Cerebellar cortex (tissue), 1 donor: ENCODE results near the gene SLC3A2.
A peak's percentile ranks its signal among the peaks of the same experiment; 100 is the strongest.
"Not testable (repeated sequence)": the region's sequence is repeated elsewhere in the genome, so short reads cannot be mapped to it uniquely, and the experiment has no call there.

Experiments
- DNase-seq: peaks from one replicate; pipeline ENCODE4 v3.0.0-alpha.2; 2015; ENCODE audit warnings: low spot score

The SLC3A2 gene

GRCh38 chr11:62852523-62853188 is 28.0 kb upstream of the SLC3A2 start:
- no peak for DNase-seq

DNA sequence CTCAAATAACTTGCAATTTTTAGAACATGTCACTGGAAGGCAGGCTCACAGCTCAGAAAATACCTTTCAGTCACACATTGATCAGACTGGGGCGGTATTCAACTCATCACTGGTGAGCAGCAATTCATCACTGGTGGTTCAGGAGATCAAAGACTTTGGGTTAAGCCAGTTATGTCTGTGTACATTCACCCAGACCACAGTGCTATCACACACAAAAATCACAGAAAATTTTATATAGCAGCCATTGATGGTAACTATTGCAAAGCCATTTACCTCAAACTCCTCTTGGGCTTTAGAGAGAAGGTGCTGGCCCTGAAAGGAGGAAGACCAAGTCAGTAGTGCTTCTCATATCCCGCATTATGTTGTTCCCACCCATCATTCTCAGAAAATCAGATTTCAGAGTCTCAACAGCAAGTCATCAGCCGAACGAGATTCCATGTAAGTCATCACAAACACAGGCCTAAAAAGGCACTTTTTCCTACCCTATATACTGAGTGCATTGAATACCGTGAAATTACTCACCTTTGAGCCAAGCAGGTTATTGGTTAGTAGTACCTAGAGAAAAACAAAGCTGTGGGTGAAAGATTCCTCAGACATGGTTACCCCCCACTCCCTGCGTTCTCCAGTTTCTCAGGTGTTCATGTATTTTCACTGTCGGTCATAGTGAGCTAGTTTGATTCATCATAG is 27.3 kb upstream of the SLC3A2 start:
- DNase-seq = no peak

DNA sequence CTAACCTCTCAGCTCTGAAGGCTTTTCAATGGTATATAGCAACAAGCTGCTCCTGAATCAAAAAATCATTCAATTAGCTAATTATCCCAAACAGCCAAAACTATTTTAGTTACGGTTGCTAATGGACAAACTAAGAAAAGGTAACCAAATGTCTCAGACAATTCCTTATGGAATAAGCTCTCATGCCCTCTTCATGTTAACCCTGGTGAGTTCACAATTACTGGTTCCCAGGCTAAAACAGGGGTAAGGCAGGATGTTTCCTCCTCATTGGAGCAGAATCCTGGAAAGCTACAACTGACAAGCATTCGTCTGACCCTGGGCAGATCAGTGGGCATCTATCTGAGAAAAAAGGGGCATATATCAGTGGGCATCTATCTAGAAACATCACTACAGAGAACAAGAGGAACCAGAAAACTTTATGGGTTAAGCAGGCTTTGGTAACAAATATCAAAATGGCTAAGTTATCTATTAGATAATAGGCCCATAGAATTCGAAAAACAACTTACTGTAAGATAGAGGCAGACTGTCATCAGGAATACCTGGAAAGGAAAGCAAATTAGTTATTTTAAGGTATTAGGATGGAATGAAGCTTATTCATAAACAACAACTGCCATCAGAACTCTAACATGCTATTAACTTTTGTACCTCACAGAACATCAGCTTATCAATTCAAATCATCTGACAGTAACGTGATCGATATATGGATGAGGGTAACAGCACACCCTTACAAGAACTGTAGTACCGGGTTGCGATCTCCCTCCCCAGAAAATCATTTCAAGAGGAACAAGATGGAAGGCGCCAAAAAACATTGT is 26.5 kb upstream of the SLC3A2 start:
- DNase-seq = no peak

- DNase-seq = no peak
These were observed 25.7 kb upstream of the SLC3A2 start for GRCh38 chr11:62854825-62855570.

- DNase-seq = peak; percentile 97
These were observed 24.9 kb upstream of the SLC3A2 start for GRCh38 chr11:62855571-62856332.

GRCh38 chr11:62856333-62856895 is 24.3 kb upstream of the SLC3A2 start:
- no peak for DNase-seq

DNA sequence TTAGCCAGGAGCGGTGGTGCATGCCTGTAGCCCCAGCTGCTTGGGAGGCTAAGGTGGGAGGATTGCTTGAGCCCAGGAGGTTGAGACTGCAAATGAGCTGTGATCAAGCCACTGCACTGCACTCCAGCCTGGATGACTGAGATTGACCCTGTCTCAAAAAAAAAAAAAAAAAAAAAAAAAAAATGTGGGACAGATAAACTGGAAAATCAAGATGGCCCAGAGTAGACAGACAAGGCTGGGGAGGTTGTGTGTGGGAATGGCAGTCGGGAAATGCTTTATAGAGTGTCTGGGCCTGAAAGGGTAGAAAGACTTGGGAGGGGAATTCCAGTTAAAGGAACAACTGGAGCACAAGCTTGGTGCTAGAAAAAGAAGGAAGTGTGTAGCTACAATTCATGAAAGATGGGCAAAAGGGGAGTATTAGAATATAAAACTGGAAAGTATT is 23.1 kb upstream of the SLC3A2 start:
- no peak for DNase-seq

DNA sequence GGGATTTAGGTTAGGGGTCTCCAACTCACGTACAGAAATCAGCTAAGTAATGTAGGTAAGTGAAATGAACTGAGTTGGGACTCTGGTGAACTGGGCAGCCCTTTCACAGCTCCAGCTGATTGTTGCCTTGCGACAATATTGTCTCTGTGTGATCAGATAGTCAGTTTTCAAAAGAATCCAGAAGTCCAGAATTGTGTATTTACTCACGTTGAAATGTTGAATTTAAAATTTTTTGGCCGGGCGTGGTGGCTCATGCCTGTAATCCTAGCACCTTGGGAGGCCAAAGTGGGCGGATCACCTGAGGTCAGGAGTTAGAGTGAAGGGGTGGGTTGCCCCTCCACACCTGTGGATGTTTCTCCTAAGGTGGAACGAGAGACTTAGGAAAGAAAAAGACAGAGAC is 22.5 kb upstream of the SLC3A2 start:
- no peak for DNase-seq

GRCh38 chr11:62859281-62859703 is 21.4 kb upstream of the SLC3A2 start:
- DNase-seq = not testable (repeated sequence)

DNA sequence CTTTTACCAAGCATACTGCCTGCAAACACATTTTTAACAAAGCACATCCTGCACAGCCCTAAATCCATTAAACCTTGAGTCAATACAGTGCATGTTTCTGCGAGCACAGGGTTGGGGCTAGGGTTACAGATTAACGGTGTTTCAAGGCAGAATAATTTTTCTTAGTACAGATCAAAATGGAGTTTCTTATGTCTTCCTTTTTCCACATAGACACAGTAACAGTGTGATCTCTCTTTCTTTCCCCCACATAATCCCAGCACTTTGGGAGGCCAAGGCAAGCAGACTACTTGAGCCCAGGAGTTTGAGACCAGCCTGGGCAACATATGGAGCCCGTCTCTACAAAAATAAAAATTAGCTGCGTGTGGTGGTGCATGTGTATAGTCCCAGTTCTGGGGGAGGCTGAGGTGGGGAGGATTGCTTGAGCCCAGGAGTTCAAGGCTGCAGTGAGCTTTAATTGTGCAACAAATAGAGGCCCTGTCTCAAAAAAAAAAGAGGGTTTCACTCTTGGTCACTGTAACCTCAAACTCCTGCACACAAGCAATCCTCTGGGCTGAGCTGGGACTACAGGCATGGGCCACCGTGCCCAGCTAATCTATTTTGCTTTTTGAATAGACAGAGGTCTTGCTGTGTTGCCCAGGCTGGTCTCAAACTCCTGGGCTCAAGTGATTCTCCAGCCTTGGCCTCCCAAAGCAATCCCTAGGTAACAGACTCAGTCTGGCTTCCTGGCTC is 19.7 kb upstream of the SLC3A2 start:
- DNase-seq = no peak

- DNase-seq = not testable (repeated sequence)
These were observed 19.0 kb upstream of the SLC3A2 start for GRCh38 chr11:62861564-62862192.

DNA sequence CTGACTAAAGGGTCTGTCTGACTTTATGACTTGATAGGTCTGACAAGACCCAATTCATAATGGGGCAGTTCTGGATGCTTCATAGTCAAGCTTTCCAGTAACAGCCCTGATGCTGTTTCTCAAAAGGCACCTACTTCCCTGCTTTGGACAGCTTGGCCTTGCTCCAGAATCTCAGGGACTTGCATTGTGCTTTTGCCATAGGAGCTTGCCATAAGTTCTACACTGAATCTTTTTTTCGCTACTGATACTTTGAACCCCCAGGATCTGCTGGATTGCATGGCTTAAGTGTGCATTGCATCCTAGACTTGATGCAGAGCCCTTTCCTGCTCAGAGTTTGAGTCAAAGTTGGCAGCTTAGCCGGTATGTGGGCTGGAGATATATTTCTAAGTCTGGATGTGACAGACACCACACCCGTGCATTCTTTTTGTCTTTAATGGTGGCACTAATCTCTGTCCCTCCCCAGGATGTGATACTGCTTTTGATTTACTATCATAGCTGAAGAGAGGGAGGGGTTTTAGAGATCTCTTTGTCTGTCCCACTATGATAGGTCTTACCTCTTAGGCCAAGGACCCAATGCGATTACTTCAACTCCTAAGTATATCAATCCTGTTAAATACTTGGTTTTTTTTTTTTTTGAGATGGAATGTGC is 16.9 kb upstream of the SLC3A2 start:
- DNase-seq = no peak

- no peak for DNase-seq
These were observed 15.1 kb upstream of the SLC3A2 start for GRCh38 chr11:62865635-62866034.

DNA sequence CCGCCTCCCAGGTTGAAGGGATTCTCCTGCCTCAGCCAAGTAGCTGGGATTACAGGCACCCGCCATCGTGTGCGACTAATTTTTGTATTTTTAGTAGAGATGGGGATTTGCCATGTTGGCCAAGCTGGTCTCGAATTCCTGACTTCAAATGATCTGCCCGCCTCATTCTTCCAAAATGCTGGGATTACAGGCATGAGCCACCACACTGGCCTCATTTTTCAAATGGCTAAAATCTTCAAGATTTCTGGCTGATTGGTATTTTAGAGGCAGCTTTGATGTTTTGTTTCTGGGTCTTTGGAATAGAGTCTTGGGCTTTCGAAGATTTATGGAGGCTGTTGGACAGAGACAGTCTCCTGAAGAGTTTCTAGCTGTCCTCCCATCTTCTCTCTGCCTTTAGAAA is 5.8 kb upstream of the SLC3A2 start:
- no peak for DNase-seq

DNA sequence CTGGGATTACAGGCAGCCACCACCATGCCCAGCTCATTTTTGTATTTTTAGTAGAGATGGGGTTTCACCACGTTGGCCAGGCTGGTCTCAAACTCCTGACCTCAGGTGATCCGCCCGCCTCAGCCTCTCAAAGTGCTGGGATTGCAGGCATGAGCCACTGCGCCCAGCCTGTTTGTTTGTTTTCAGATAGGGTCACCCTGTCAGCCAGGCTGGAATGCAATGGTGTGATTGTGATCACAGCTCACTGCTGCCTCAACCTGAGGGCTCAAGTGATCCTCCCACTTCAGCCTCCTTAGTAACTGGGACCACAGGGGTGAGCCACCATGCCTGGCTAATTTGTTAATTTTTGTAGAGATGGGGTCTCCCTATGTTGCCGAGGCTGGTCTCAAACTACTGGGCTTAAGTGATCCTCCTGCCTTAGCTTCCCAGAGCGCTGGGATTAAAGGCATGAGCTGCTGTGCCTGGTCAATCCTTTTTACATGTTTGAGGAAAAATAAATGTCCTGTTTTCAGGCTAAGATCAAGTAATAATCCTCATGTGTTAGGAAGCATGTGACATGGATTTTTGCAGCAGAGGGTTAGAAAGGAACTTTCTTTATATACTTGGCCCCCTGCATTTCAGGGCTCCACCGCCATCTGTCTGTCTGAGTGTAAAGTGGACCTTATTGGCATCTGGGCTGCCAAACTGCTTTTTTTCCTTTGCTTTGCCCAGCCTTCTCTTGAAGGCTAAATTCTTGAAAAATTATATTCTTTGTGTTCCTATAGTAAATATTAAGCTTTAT is 4.8 kb upstream of the SLC3A2 start:
- no peak for DNase-seq

- DNase-seq = no peak
These were observed 4.0 kb upstream of the SLC3A2 start for GRCh38 chr11:62876712-62877111.

GRCh38 chr11:62879235-62879978 is 1.3 kb upstream of the SLC3A2 start:
- no peak for DNase-seq
